ENCODE measurements around the gene ZNF484. TPM values are rescaled to one million over a fixed set of nuclear protein-coding genes. Genes with fewer than 3 reads are reported as not detected.
A peak's percentile ranks its signal among the peaks of the same experiment; 100 is the strongest.
"Not testable (repeated sequence)": the region's sequence is repeated elsewhere in the genome, so short reads cannot be mapped to it uniquely, and the experiment has no call there.

The ZNF484 gene
- 16.5 TPM for total RNA-seq
- 1 to 10 TPM; 3.7 to 6.3 (median 4.5) TPM for polyA plus RNA-seq

DNA sequence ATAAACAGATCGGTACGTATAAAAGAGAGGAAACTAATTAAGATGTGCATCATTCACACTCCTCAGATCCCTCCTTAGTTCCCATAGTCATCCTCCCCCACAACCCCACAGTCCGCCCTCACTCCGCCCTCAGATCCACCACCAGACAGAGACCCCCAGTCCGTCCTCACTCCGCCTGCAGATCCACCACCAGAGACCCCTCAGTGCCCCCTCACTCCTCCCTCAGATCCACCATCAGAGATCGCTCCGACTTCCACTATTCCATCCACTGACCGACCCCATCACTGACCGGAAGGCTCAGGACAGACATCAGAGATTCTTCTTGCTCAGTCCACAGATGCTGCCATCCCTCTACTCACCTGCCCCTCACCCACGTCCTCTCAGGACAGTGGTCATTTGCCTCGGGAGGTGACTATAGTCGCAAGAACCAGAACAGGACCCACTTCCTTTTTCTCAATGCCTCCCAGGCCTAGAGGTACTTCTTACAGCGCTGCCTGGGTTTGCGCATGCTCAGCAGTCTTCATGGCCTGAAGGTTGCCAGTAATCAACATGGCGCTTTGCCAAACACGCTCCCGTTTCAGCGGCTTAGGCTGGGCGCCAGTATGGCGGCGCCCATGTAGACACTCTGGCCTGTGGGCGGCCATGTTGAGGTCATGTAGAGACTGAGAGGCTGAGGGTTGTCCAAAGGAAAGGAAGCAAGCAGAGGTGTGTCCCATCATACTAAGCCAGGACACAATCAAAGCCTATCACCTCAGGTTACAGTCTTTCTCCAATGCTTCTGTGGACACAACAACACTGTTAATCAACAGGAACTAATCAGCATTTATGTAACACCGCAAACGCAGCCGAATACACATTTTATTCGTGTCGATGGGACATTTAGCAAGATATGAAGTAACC lies at the start of gene ZNF484:
Gene ZNF484 (minus strand): TSS at position 508 of the 900 bp plus-strand sequence. CDS start 3,009 bp downstream, outside the sequence.
- H3K4me1 ChIP-seq (ENCODE audit: control insufficient read depth, insufficient read depth, low read length, poor library complexity, severe bottlenecking): peaks cover 17% of the 10 kb centered on the region
- peak within 1 kb of the TSS; percentile 97 for H3K4me3 ChIP-seq (ENCODE audit: low read depth, low read length)
- Mint-ChIP-seq H3K27me3 (no peaks in the 10 kb centered on the region), H3K36me3 (peaks cover 13% of the 10 kb centered on the region), H3K4me1 (peaks cover 28 to 48% (median 36%) of the 10 kb centered on the region in 4 donors), H3K4me3 (peak within 1 kb of the TSS; percentile 94 to 99 (median 96)), H3K27ac (peak within 1 kb of the TSS; percentile 96 to 100 (median 100)), H3K9me3 (no peaks in the 10 kb centered on the region)
- peaks cover 7% of the 10 kb centered on the region for H3K36me3 ChIP-seq (ENCODE audit: control insufficient read depth, insufficient read depth, low read length)
- peak within 1 kb of the TSS; percentile 81 for H3K27ac ChIP-seq (ENCODE audit: insufficient read depth, low read length, poor library complexity, severe bottlenecking)
- peak; percentile 93 to 99 (median 95) for DNase-seq
- ATAC-seq (ENCODE audit: low read depth in 2 of 2): peak; percentile 98 to 100
- H3K9me3 ChIP-seq (ENCODE audit: control insufficient read depth in 2 of 2, low read length in 2 of 2): no peaks in the 10 kb centered on the region
- H3K27me3 ChIP-seq (ENCODE audit: control insufficient read depth, insufficient read depth, low read length): no peaks in the 10 kb centered on the region

DNA sequence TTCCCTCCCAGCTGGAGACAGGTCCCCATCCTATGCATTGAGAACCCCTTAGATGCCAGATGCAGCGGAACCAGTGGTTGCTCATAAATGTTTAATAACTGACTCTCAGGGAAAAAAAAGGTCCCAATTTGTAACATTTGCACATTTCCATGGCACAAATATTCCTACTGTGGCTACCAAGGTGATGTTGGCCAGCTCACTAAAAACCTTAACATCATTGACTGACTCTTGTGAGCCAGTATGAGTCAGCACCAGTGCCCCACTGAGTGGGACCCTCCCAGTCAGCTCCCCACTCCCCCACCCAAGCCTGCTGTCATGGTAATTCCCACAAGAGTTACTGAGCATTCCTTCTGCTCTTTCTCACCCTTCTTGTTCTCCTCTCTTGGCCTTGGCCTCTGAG lies 42.6 kb upstream of the ZNF484 start:
- H3K9me3 ChIP-seq (ENCODE audit: control insufficient read depth in 2 of 2, low read length in 2 of 2): no peaks in the 10 kb centered on the region
- H3K27me3 ChIP-seq (ENCODE audit: control insufficient read depth, insufficient read depth, low read length): no peaks in the 10 kb centered on the region
- no peaks in the 10 kb centered on the region for H3K36me3 ChIP-seq (ENCODE audit: control insufficient read depth, insufficient read depth, low read length)
- Mint-ChIP-seq H3K9me3 (no peaks in the 10 kb centered on the region), H3K36me3 (no peaks in the 10 kb centered on the region), H3K4me1 (peaks cover 0 to 14% (median 6%) of the 10 kb centered on the region in 4 donors), H3K4me3 (no peak overlapping the region), H3K27ac (no peak overlapping the region), H3K27me3 (peaks cover 11% of the 10 kb centered on the region)
- H3K27ac ChIP-seq (ENCODE audit: insufficient read depth, low read length, poor library complexity, severe bottlenecking): no peak overlapping the region
- DNase-seq (no peak), ATAC-seq (ENCODE audit: low read depth in 2 of 2) (no peak)
- no peaks in the 10 kb centered on the region for H3K4me1 ChIP-seq (ENCODE audit: control insufficient read depth, insufficient read depth, low read length, poor library complexity, severe bottlenecking)
- H3K4me3 ChIP-seq (ENCODE audit: low read depth, low read length): no peak overlapping the region

DNA sequence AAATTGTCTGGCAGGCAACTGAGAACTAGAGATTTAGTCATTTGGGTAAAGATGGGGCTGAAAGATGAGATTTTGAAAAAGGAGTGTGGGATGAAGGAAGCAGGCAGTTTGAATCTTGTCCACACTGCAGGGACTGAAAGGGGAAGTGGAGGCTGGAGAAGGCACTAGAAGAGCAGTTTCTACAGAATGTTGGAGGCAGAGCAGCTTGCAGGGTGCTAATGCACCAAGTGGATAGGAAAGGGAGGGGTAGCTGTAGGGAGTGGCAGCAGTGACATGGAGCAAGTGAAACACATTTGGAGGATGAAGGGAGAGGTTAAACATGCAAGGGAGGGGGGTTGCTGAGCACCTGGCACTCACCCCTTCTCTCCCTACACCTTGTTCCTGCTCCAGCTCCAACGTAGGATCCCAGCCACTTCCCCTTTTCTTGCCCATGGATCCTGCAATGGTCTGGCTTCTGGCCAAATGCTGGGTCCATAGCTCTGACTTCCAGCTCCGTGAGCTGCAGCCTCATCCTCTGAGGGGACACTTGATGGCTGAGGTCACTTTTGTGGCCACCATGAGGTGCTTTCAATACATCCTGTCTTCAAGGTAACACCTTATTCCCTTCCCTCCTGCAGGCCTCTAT lies 39.5 kb upstream of the ZNF484 start:
- peak overlapping the region in 2 of 3 donors; percentile 7 to 70 for H3K27ac Mint-ChIP-seq
- ATAC-seq (ENCODE audit: low read depth in 2 of 2): no peak
- peaks cover 0 to 14% (median 7%) of the 10 kb centered on the region in 4 donors for H3K4me1 Mint-ChIP-seq
- H3K27me3 Mint-ChIP-seq: peaks cover 19% of the 10 kb centered on the region
- no peaks in the 10 kb centered on the region for H3K27me3 ChIP-seq (ENCODE audit: control insufficient read depth, insufficient read depth, low read length)
- no peaks in the 10 kb centered on the region for H3K9me3 ChIP-seq (ENCODE audit: control insufficient read depth in 2 of 2, low read length in 2 of 2)
- H3K36me3 ChIP-seq (ENCODE audit: control insufficient read depth, insufficient read depth, low read length): no peaks in the 10 kb centered on the region
- no peaks in the 10 kb centered on the region for H3K9me3 Mint-ChIP-seq
- DNase-seq: no peak
- H3K4me1 ChIP-seq (ENCODE audit: control insufficient read depth, insufficient read depth, low read length, poor library complexity, severe bottlenecking): no peaks in the 10 kb centered on the region
- H3K36me3 Mint-ChIP-seq: no peaks in the 10 kb centered on the region
- H3K27ac ChIP-seq (ENCODE audit: insufficient read depth, low read length, poor library complexity, severe bottlenecking): no peak overlapping the region
- H3K4me3 Mint-ChIP-seq: no peak overlapping the region
- H3K4me3 ChIP-seq (ENCODE audit: low read depth, low read length): no peak overlapping the region

DNA sequence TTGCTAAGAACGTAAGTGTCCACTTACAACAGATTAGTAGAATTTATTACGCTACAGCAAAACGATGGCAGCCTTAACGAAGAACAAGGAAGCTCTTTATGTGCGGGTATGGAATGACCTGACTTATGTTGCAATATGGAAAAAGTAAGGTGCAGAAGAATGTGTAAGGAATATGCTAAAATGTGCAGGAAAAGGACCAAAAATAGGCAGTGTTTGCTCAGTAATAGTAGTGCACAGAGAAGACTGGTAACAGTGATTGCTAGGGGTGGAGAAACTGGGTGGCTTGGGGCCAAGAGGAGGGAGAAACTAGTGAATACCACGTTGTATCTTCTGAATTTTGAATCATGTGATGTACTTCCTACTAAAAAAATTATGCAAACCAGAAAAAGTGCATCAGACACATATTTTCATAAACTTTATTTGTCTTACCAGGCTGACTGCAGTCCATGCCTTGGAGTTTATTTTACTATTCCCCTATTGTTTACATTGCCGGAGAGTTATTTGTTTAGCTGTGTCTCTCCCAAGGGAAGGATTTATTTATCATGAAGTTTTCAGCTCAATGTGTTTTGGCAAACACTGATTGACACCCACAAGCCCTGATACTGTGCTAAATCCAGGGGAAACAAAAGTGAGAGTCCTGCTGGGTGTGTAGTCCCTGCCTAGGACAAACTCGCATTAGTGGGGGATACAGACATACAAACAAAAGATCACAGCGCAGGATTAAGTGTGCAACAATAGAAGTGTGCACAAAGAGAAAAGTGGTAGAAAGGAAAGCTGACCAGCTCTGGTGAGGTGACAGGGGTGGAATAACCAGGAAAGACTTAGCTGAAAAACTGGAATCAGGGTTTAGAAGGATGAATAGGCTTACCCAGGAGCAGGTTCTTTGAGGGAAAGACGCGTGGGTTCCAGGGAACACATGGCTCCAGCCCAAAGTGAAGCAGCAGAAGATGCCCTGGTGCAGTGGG lies 34.0 kb upstream of the ZNF484 start:
- Histone ChIP-seq H3K4me3 (ENCODE audit: low read depth, low read length) (no peak overlapping the region), H3K27me3 (ENCODE audit: control insufficient read depth, insufficient read depth, low read length) (peaks cover 9% of the 10 kb centered on the region), H3K36me3 (ENCODE audit: control insufficient read depth, insufficient read depth, low read length) (no peaks in the 10 kb centered on the region), H3K4me1 (ENCODE audit: control insufficient read depth, insufficient read depth, low read length, poor library complexity, severe bottlenecking) (no peaks in the 10 kb centered on the region), H3K9me3 (ENCODE audit: control insufficient read depth in 2 of 2, low read length in 2 of 2) (no peaks in the 10 kb centered on the region), H3K27ac (ENCODE audit: insufficient read depth, low read length, poor library complexity, severe bottlenecking) (no peak overlapping the region)
- H3K36me3 Mint-ChIP-seq: no peaks in the 10 kb centered on the region
- no peak overlapping the region for H3K4me3 Mint-ChIP-seq
- no peak for DNase-seq
- no peak overlapping the region for H3K27ac Mint-ChIP-seq
- H3K27me3 Mint-ChIP-seq: peaks cover 42% of the 10 kb centered on the region
- H3K9me3 Mint-ChIP-seq: peaks cover 0 to 2% (median 0%) of the 10 kb centered on the region in 7 donors
- ATAC-seq (ENCODE audit: low read depth in 2 of 2): no peak
- H3K4me1 Mint-ChIP-seq: peaks cover 0 to 9% (median 4%) of the 10 kb centered on the region in 4 donors

DNA sequence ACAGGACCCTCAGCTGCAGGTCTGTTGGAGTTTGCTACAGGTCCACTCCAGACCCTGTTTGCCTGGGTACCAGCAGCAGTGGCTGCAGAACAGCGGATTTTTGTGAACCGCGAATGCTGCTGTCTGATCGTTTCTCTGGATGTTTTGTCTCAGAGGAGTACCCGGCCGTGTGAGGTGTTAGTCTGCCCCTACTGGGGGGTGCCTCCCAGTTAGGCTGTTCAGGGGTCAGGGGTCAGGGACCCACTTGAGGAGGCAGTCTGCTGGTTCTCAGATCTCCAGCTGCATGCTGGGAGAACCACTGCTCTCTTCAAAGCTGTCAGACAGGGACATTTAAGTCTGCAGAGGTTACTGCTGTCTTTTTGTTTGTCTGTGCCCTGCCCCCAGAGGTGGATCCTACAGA lies 27.3 kb upstream of the ZNF484 start:
- not testable (repeated sequence) for H3K9me3 Mint-ChIP-seq; H3K36me3 ChIP-seq (ENCODE audit: control insufficient read depth, insufficient read depth, low read length); ATAC-seq (ENCODE audit: low read depth in 2 of 2); H3K4me3 ChIP-seq (ENCODE audit: low read depth, low read length); H3K4me1 ChIP-seq (ENCODE audit: control insufficient read depth, insufficient read depth, low read length, poor library complexity, severe bottlenecking); DNase-seq; H3K36me3 Mint-ChIP-seq; H3K4me1 Mint-ChIP-seq; H3K27ac Mint-ChIP-seq; H3K9me3 ChIP-seq (ENCODE audit: control insufficient read depth in 2 of 2, low read length in 2 of 2); H3K27me3 ChIP-seq (ENCODE audit: control insufficient read depth, insufficient read depth, low read length); H3K4me3 Mint-ChIP-seq; H3K27ac ChIP-seq (ENCODE audit: insufficient read depth, low read length, poor library complexity, severe bottlenecking)
- peaks cover 15% of the 10 kb centered on the region for H3K27me3 Mint-ChIP-seq

DNA sequence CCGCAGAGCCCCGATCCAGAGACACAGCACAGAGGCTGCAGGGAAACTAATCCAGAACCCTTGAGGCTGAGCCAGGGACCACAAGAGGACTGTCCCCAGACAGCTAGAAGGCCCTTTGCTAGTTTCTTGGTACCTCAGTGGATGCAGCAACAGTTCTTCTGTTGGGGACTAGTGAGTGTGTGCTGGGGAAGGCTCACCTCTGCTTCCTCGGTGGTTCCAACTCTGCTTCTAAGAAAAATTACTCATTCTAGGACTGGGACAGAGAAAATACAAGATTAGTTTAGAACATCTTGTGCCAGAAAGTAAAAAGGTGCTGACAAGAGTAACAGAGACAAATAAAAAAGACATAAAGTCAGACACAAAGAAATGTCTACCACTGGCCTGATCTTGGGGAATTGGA lies 19.5 kb upstream of the ZNF484 start:
- H3K27ac ChIP-seq (ENCODE audit: insufficient read depth, low read length, poor library complexity, severe bottlenecking): no peak overlapping the region
- H3K27me3 ChIP-seq (ENCODE audit: control insufficient read depth, insufficient read depth, low read length): no peaks in the 10 kb centered on the region
- no peak overlapping the region for H3K4me3 Mint-ChIP-seq
- no peaks in the 10 kb centered on the region for H3K36me3 ChIP-seq (ENCODE audit: control insufficient read depth, insufficient read depth, low read length)
- H3K36me3 Mint-ChIP-seq: no peaks in the 10 kb centered on the region
- peak overlapping the region in 1 of 3 donors; percentile 40 for H3K27ac Mint-ChIP-seq
- H3K9me3 Mint-ChIP-seq: peaks cover 0 to 3% (median 0%) of the 10 kb centered on the region in 7 donors
- no peaks in the 10 kb centered on the region for H3K27me3 Mint-ChIP-seq
- peaks cover 0 to 6% (median 0%) of the 10 kb centered on the region in 4 donors for H3K4me1 Mint-ChIP-seq
- ATAC-seq (ENCODE audit: low read depth in 2 of 2): no peak
- no peaks in the 10 kb centered on the region for H3K9me3 ChIP-seq (ENCODE audit: control insufficient read depth in 2 of 2, low read length in 2 of 2)
- H3K4me1 ChIP-seq (ENCODE audit: control insufficient read depth, insufficient read depth, low read length, poor library complexity, severe bottlenecking): no peaks in the 10 kb centered on the region
- DNase-seq: peak in 1 of 3 donors; percentile 49
- H3K4me3 ChIP-seq (ENCODE audit: low read depth, low read length): no peak overlapping the region

DNA sequence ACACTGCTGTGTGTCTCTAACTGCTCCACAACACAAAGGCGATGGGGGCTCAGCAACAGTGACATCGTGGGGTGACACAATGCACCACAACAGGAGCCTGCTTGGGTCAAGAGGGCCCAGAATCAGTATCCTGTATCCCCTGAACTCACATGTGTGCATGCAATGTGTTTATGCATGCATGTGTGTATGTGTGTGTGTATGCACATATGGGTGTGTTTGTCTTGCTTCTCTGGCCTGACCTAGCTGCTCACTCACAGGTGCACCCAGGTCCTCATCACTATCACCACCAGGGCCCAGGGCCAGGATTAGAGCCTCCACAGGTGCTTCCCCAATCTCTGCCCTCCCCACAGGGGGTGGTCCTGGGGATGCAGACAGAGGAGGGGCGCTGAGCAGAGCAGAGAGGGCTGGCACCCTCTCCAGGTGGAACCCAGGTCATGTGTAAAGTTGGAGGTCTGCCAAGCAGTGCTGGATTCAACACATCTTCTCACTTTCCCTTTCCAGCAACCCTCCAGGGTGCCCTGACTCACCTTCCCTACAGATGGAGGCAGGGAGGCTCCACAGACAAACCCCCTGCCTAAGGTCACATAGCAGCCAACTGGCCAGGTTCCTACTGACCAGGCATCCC lies 18.1 kb upstream of the ZNF484 start:
- DNase-seq (no peak), ATAC-seq (ENCODE audit: low read depth in 2 of 2) (no peak)
- Mint-ChIP-seq H3K36me3 (no peaks in the 10 kb centered on the region), H3K4me1 (peaks cover 0 to 6% (median 0%) of the 10 kb centered on the region in 4 donors), H3K9me3 (peaks cover 0 to 3% (median 0%) of the 10 kb centered on the region in 7 donors), H3K27ac (peak overlapping the region in 1 of 3 donors; percentile 51), H3K27me3 (no peaks in the 10 kb centered on the region), H3K4me3 (no peak overlapping the region)
- Histone ChIP-seq H3K4me3 (ENCODE audit: low read depth, low read length) (no peak overlapping the region), H3K9me3 (ENCODE audit: control insufficient read depth in 2 of 2, low read length in 2 of 2) (no peaks in the 10 kb centered on the region), H3K27ac (ENCODE audit: insufficient read depth, low read length, poor library complexity, severe bottlenecking) (no peak overlapping the region), H3K27me3 (ENCODE audit: control insufficient read depth, insufficient read depth, low read length) (no peaks in the 10 kb centered on the region), H3K4me1 (ENCODE audit: control insufficient read depth, insufficient read depth, low read length, poor library complexity, severe bottlenecking) (no peaks in the 10 kb centered on the region), H3K36me3 (ENCODE audit: control insufficient read depth, insufficient read depth, low read length) (no peaks in the 10 kb centered on the region)
